NCI-H345 treated with DMSO at 0.1 percent for 48 hours (cell line): ENCODE data around the gene GLI3.
"Not testable (repeated sequence)": the region's sequence is repeated elsewhere in the genome, so short reads cannot be mapped to it uniquely, and the experiment has no call there.

Experiments used
- DNase-seq: peaks from one replicate; lab custom pipeline; 2025; ENCODE audit not compliant: unreplicated experiment; lab: John Stamatoyannopoulos, UW

Gene GLI3

GRCh38 chr7:42212541-42213090, 24.4 kb downstream of the GLI3 start:
- DNase-seq: no peak

GRCh38 chr7:42211938-42212337, 25.1 kb downstream of the GLI3 start:
- no peak for DNase-seq

- DNase-seq: no peak
Measured at GRCh38 chr7:42210779-42211178, 26.2 kb downstream of the GLI3 start.

- no peak for DNase-seq
Measured at GRCh38 chr7:42210333-42210732, 26.7 kb downstream of the GLI3 start.

GRCh38 chr7:42209085-42209484, 27.9 kb downstream of the GLI3 start:
- DNase-seq: not testable (repeated sequence)

- DNase-seq: no peak
Measured at GRCh38 chr7:42208572-42208971, 28.4 kb downstream of the GLI3 start.

- DNase-seq: no peak
Measured at GRCh38 chr7:42207420-42207819, 29.6 kb downstream of the GLI3 start.

GRCh38 chr7:42203336-42203735, 33.7 kb downstream of the GLI3 start:
- DNase-seq: no peak

- no peak for DNase-seq
Measured at GRCh38 chr7:42202601-42203000, 34.4 kb downstream of the GLI3 start.

GRCh38 chr7:42198974-42199668, 37.9 kb downstream of the GLI3 start:
- DNase-seq: no peak

GRCh38 chr7:42198296-42198695, 38.7 kb downstream of the GLI3 start:
- DNase-seq: no peak

- DNase-seq: no peak
Measured at GRCh38 chr7:42197451-42197850, 39.6 kb downstream of the GLI3 start.

- DNase-seq: no peak
Measured at GRCh38 chr7:42194238-42194637, 42.8 kb downstream of the GLI3 start.

- DNase-seq: no peak
Measured at GRCh38 chr7:42193471-42194129, 43.4 kb downstream of the GLI3 start.

- no peak for DNase-seq
Measured at GRCh38 chr7:42192851-42193461, 44.1 kb downstream of the GLI3 start.

- DNase-seq: no peak
Measured at GRCh38 chr7:42192066-42192465, 44.9 kb downstream of the GLI3 start.

GRCh38 chr7:42189535-42189934, 47.5 kb downstream of the GLI3 start:
- no peak for DNase-seq

- no peak for DNase-seq
Measured at GRCh38 chr7:42186151-42186550, 50.9 kb downstream of the GLI3 start.

- no peak for DNase-seq
Measured at GRCh38 chr7:42185726-42186125, 51.3 kb downstream of the GLI3 start.

- DNase-seq: no peak
Measured at GRCh38 chr7:42183547-42183946, 53.5 kb downstream of the GLI3 start.

- DNase-seq: no peak
Measured at GRCh38 chr7:42181566-42181965, 55.4 kb downstream of the GLI3 start.

- DNase-seq: no peak
Measured at GRCh38 chr7:42180806-42181205, 56.2 kb downstream of the GLI3 start.
